K562 (cell line): Measurements from ENCODE around the gene VPS37D. TPM values are rescaled to one million over a fixed set of nuclear protein-coding genes. Genes with fewer than 3 reads are reported as not detected.

Experiments
- ATAC-seq: fragments of 200-7000 bp; cut with Tn5 transposase; 3 replicates; pipeline ENCODE4 v1.9.1; 2020; ENCODE audit warnings: moderate library complexity
- BruUV-seq: library from RNA; stranded (reverse); fragments of 400-500 nt; replicated peaks from 2 replicates; lab custom pipeline; 2021; lab: Mats Ljungman, UMichigan
- CTCF ChIA-PET: fragments of 300-600 bp; formaldehyde crosslinking; extraction: SDS; loops from one replicate; lab custom pipeline; 2021; ENCODE audit warnings: low intra/inter-chr PET ratio; lab: Yijun Ruan, JAX
- POLR2A ChIA-PET: fragments of 300-600, 350-650 bp; sonication (Branson Sonifier 250); formaldehyde crosslinking; extraction: SDS; loops from one replicate; lab custom pipeline; 2021; ENCODE audit warnings: antibody characterized with exemption, inconsistent platforms; lab: Yijun Ruan, JAX
- DNase-seq, 4 experiments: peaks; one replicate each; pipeline versions ENCODE4 v3.0.0 to v3.0.0-alpha.2; 2011 to 2018; ENCODE audit warnings: low spot score in 3 of 4, mixed read lengths in 3 of 4; ENCODE audit errors: extremely low read depth in 1 of 4
- FAIRE-seq: peaks from 2 replicates; lab custom pipeline; 2011; peaks lifted over from hg19 to GRCh38; lab: Jason Lieb, UNC
- H2AFZ ChIP-seq: 2 replicates; pipeline ENCODE4 v1.6.0; 2011; ENCODE audit warnings: low read depth, low read length, control low read depth, inconsistent platforms
- H3K27ac ChIP-seq: fragments of 200-600 bp; 3 replicates; pipeline ENCODE4 v1.8.0; 2011; ENCODE audit warnings: low read depth, mild to moderate bottlenecking, control low read depth, inconsistent platforms, low read length, moderate library complexity, mixed read lengths; ENCODE audit errors: extremely low read depth
- H3K27me3 ChIP-seq, 2 experiments: fragments of 300-600 bp in 1 of 2; 2 replicates in 1 of 2; 3 replicates in 1 of 2; pipeline versions ENCODE4 v1.6.0 to v1.8.0; 2011; ENCODE audit warnings: inconsistent platforms in 2 of 2, low read length in 2 of 2, mild to moderate bottlenecking in 1 of 2, mixed read lengths in 1 of 2, moderate library complexity in 1 of 2; ENCODE audit not compliant: control insufficient read depth in 2 of 2, insufficient read depth in 2 of 2
- H3K36me3 ChIP-seq: fragments of 300-600 bp; 3 replicates; pipeline ENCODE4 v1.8.0; 2011; ENCODE audit warnings: mild to moderate bottlenecking, low read length, inconsistent platforms; ENCODE audit not compliant: control insufficient read depth, insufficient read depth
- H3K4me1 ChIP-seq, 2 experiments: fragments of 200-600 bp in 1 of 2; replicated peaks in 1 of 2; 2 replicates in 1 of 2; 3 replicates in 1 of 2; pipeline versions ENCODE4 v1.5.1 to v1.8.0; 2011; ENCODE audit warnings: inconsistent platforms in 2 of 2, low read length in 2 of 2, mild to moderate bottlenecking in 1 of 2, mixed read lengths in 1 of 2, moderate library complexity in 1 of 2; ENCODE audit not compliant: control insufficient read depth in 2 of 2, insufficient read depth in 2 of 2
- H3K4me2 ChIP-seq: 2 replicates; pipeline ENCODE4 v1.6.1; 2011; ENCODE audit warnings: low read length, control low read depth, inconsistent platforms, mixed read lengths; ENCODE audit not compliant: insufficient read depth
- H3K4me3 ChIP-seq: fragments of 200-600 bp; sonication (generic), shearing (Covaris generic); 2 replicates; pipeline ENCODE4 v1.5.1; 2016; ENCODE audit warnings: control low read depth, inconsistent platforms
- H3K79me2 ChIP-seq: fragments of 200-600 bp; 3 replicates; pipeline ENCODE4 v1.8.0; 2011; ENCODE audit warnings: low read length, inconsistent platforms; ENCODE audit not compliant: control insufficient read depth, insufficient read depth
- H3K9ac ChIP-seq, 2 experiments: 2 replicates each; pipeline versions ENCODE4 v1.6.0 to v1.6.1; 2011; ENCODE audit warnings: low read depth in 2 of 2, low read length in 2 of 2, control low read depth in 1 of 2, inconsistent platforms in 1 of 2, mild to moderate bottlenecking in 1 of 2, mixed read lengths in 1 of 2; ENCODE audit not compliant: insufficient read depth in 1 of 2
- H3K9me1 ChIP-seq: one replicate; pipeline ENCODE4 v1.6.0; 2011; ENCODE audit warnings: inconsistent platforms, mild to moderate bottlenecking, low read length, moderate library complexity; ENCODE audit not compliant: control insufficient read depth, insufficient read depth
- H3K9me3 ChIP-seq: replicated peaks from 2 replicates; pipeline ENCODE4 v1.5.1; 2011; ENCODE audit warnings: low read depth, low read length, inconsistent platforms; ENCODE audit not compliant: control insufficient read depth, insufficient read depth
- H4K20me1 ChIP-seq: replicated peaks from 2 replicates; pipeline ENCODE4 v1.6.1; 2011; ENCODE audit warnings: low read length, inconsistent platforms, mixed read lengths; ENCODE audit not compliant: control insufficient read depth, insufficient read depth
- BACH1 ChIP-seq: fragments of 200-800 bp; sonication (Bioruptor generic); IDR thresholded peaks from 2 replicates; pipeline ENCODE4 v1.6.1; 2016; ENCODE audit warnings: missing genetic modification characterization, missing compliant biosample characterization
- CREB1 ChIP-seq, 2 experiments: sonication (generic) in 1 of 2; formaldehyde crosslinking in 1 of 2; IDR thresholded peaks; 2 replicates each; pipeline versions ENCODE4 v1.6.1 to v1.8.0; 2012 to 2022; ENCODE audit warnings: inconsistent platforms in 1 of 2, mild to moderate bottlenecking in 1 of 2, missing genetic modification reagents in 1 of 2, moderate library complexity in 1 of 2
- NFATC3 ChIP-seq: fragments of 450-650 bp; IDR thresholded peaks from 2 replicates; pipeline ENCODE4 v1.6.1; 2017; ENCODE audit warnings: mild to moderate bottlenecking
- SLC30A9 ChIP-seq: fragments of 250-450 bp; sonication (Bioruptor Pico); IDR thresholded peaks from 2 replicates; pipeline ENCODE4 v1.8.0; 2022; ENCODE audit warnings: mild to moderate bottlenecking, moderate library complexity
- U2AF2 ChIP-seq: fragments of 200-400 bp; formaldehyde crosslinking; optimal IDR thresholded peaks from 2 replicates; pipeline ENCODE3; 2017; ENCODE audit warnings: low read depth, mild to moderate bottlenecking, low read length
- WGBS: fragments of 100-300 bp; shearing (Covaris generic); methylation state at CpG from one replicate; pipeline ENCODE4 v1.1.6; 2016; ENCODE audit warnings: low coverage, mixed read lengths; ENCODE audit not compliant: insufficient coverage; ENCODE audit errors: missing lambda C conversion rate; 5-methylcytosine and 5-hydroxymethylcytosine counted together
- in situ Hi-C: fragments of 300-500 bp; cut with MboI; formaldehyde crosslinking; loops from 4 replicates; pipeline ENCODE4 v1.15.0; 2018; ENCODE audit warnings: inconsistent platforms, mixed read lengths
- intact Hi-C: fragments of 100-400 bp; cut with micrococcal nuclease; formaldehyde crosslinking; loops from 2 replicates; pipeline ENCODE4 v1.14.2; 2022
- polyA plus RNA-seq, 8 experiments: library from polyadenylated mRNA; depleted of rRNA in 4 of 8; stranded (reverse) in 5 of 8; unstranded in 3 of 8; fragments of >200 nt; fragmentation: Nextera tagmentation in 2 of 8; fragmentation: Illumina TruSeq in 1 of 8; extraction: Ambion mirVana in 2 of 8; extraction: Trizol in 1 of 8; gene quantifications; 2 replicates each; pipeline versions ENCODE4 v1.2.1 to v1.2.3, GENCODE V29; 2011 to 2014; ENCODE audit warnings: inconsistent platforms in 1 of 8, missing spikeins in 1 of 8
- total RNA-seq, 7 experiments: library from RNA; depleted of rRNA in 6 of 7; stranded (reverse); fragments of >200 nt in 6 of 7; fragmentation: Illumina TruSeq in 2 of 7; extraction: Trizol in 2 of 7; gene quantifications; 2 replicates each; pipeline versions ENCODE4 v1.2.1 to v1.2.3, GENCODE V29; 2011 to 2021; ENCODE audit warnings: low replicate concordance in 1 of 7
- TF ChIP-seq, protein P1 (sequence below), 2 experiments: fragments of 450-650 bp; IDR thresholded peaks; 2 replicates each; pipeline ENCODE4 v1.6.1; 2018; ENCODE audit warnings: mild to moderate bottlenecking in 2 of 2, low read depth in 1 of 2; ENCODE audit not compliant: partially characterized antibody in 2 of 2
- TF ChIP-seq, protein P2 (sequence below), 3 experiments: IDR thresholded peaks in 2 of 3; conservative IDR thresholded peaks in 1 of 3; 2 replicates each; pipeline ENCODE4 v1.5.1; 2011 to 2012; ENCODE audit warnings: low read length in 3 of 3, mild to moderate bottlenecking in 3 of 3, control low read depth in 2 of 3, improper control_type of control experiment in 1 of 3, inconsistent platforms in 1 of 3, low read depth in 1 of 3, mixed read lengths in 1 of 3, moderate library complexity in 1 of 3; ENCODE audit not compliant: insufficient read depth in 2 of 3
- TF ChIP-seq, protein P3 (sequence below): sonication (generic); formaldehyde crosslinking; IDR thresholded peaks from 2 replicates; pipeline ENCODE4 v1.8.0; 2022; ENCODE audit warnings: missing genetic modification reagents, mild to moderate bottlenecking, moderate library complexity, borderline replicate concordance

Gene VPS37D
- total and polyA plus RNA-seq, 9 of the 15 experiments (the other 6 are each of a cell fraction or from before 2014, with no cell fraction given) = 0.25 to 2.3 (median 1.0) TPM; not detected in 3

DNA sequence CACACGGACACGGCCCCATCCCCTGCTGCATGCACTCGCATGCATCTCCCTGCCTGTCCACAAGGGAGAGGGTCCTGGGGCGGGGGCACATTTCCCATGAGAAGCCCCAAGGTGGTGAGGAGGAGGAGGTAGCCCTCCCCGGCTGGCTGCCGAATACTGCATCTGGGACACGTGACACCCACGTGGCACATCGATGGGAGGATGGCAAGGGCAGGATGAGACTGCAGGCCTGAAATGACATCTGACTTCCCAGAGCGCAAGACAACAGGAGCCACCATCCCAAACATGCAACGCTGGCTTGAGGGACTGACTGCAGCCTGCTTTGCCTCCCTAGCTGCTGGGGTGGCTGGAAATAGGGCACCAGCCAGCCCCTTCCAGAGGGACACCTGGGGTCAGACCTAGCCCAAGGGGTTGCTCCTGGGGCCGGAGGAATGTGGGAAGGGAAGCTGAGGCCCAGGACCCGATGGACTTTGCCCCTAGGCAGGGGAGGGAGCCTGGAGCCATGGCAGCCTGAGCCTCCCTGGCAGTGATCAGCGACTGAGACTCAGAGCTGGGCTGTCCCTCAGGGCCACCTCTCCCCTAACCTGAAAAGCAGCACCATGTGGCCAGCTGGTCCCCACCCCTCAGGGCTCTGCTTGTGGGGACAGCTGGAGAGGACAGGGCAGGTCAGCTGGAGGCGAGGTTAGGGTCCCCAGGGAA, 31.9 kb downstream of the VPS37D start:
- H3K27ac ChIP-seq = no peak overlapping the region
- TF ChIP-seq, protein P1, sequence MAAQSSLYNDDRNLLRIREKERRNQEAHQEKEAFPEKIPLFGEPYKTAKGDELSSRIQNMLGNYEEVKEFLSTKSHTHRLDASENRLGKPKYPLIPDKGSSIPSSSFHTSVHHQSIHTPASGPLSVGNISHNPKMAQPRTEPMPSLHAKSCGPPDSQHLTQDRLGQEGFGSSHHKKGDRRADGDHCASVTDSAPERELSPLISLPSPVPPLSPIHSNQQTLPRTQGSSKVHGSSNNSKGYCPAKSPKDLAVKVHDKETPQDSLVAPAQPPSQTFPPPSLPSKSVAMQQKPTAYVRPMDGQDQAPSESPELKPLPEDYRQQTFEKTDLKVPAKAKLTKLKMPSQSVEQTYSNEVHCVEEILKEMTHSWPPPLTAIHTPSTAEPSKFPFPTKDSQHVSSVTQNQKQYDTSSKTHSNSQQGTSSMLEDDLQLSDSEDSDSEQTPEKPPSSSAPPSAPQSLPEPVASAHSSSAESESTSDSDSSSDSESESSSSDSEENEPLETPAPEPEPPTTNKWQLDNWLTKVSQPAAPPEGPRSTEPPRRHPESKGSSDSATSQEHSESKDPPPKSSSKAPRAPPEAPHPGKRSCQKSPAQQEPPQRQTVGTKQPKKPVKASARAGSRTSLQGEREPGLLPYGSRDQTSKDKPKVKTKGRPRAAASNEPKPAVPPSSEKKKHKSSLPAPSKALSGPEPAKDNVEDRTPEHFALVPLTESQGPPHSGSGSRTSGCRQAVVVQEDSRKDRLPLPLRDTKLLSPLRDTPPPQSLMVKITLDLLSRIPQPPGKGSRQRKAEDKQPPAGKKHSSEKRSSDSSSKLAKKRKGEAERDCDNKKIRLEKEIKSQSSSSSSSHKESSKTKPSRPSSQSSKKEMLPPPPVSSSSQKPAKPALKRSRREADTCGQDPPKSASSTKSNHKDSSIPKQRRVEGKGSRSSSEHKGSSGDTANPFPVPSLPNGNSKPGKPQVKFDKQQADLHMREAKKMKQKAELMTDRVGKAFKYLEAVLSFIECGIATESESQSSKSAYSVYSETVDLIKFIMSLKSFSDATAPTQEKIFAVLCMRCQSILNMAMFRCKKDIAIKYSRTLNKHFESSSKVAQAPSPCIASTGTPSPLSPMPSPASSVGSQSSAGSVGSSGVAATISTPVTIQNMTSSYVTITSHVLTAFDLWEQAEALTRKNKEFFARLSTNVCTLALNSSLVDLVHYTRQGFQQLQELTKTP (IDR thresholded peaks at IDR 0.05; ENCODE audit: low read depth in 1 of 2, partially characterized antibody in 2 of 2) = no peak
- TF ChIP-seq NFATC3 (no peak), SLC30A9 (no peak), U2AF2 (no peak), BACH1 (tag) (no peak), CREB1 (IDR thresholded peaks at IDR 0.05) (no peak), CREB1 (CRISPR knock-in tag; IDR thresholded peaks at IDR 0.05) (no peak)
- TF ChIP-seq, protein P2, sequence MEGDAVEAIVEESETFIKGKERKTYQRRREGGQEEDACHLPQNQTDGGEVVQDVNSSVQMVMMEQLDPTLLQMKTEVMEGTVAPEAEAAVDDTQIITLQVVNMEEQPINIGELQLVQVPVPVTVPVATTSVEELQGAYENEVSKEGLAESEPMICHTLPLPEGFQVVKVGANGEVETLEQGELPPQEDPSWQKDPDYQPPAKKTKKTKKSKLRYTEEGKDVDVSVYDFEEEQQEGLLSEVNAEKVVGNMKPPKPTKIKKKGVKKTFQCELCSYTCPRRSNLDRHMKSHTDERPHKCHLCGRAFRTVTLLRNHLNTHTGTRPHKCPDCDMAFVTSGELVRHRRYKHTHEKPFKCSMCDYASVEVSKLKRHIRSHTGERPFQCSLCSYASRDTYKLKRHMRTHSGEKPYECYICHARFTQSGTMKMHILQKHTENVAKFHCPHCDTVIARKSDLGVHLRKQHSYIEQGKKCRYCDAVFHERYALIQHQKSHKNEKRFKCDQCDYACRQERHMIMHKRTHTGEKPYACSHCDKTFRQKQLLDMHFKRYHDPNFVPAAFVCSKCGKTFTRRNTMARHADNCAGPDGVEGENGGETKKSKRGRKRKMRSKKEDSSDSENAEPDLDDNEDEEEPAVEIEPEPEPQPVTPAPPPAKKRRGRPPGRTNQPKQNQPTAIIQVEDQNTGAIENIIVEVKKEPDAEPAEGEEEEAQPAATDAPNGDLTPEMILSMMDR (IDR thresholded peaks at IDR 0.05 in 2 of 3, conservative IDR thresholded peaks at IDR 0.05 in 1 of 3; ENCODE audit: insufficient read depth in 2 of 3, low read depth in 1 of 3, low read length in 3 of 3) = 0 out of 6 replicates have a peak, but pooled peaks of 1 of the 3 experiments have one; percentile 15
- TF ChIP-seq, protein P3, sequence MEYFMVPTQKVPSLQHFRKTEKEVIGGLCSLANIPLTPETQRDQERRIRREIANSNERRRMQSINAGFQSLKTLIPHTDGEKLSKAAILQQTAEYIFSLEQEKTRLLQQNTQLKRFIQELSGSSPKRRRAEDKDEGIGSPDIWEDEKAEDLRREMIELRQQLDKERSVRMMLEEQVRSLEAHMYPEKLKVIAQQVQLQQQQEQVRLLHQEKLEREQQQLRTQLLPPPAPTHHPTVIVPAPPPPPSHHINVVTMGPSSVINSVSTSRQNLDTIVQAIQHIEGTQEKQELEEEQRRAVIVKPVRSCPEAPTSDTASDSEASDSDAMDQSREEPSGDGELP (CRISPR knock-in tag) = 0 out of 2 replicates have a peak, but pooled peaks have one; percentile 23

More for the DNA sequence above, 31.9 kb downstream of the VPS37D start:
- H3K4me3 ChIP-seq = no peak overlapping the region
- in situ Hi-C loops = no loop called here
- no peak overlapping the region for H3K4me2 ChIP-seq
- H3K9ac ChIP-seq = peak overlapping the region in 1 of 2 experiments; percentile 61; a peak in 2 of 4 replicates
- ATAC-seq = peak; percentile 2; the same call in 1 of the 3 replicates
- ChIA-PET CTCF (no interaction called here), POLR2A (interaction anchor here (0.6 to 2.3 kb wide), 6 partner anchors 8 to 100 kb away, joined by 3 to 10 read pairs (median 3); no protein-coding TSS in a partner anchor)
- peaks cover 19% of the 10 kb centered on the region for H4K20me1 ChIP-seq
- no peak for FAIRE-seq
- intact Hi-C loops = no loop called here
- 87% methylated on average over 15 of the region's 15 CpGs for WGBS
- H3K9me3 ChIP-seq = no peaks in the 10 kb centered on the region
- no peaks in the 10 kb centered on the region for H3K9me1 ChIP-seq
- H2AFZ ChIP-seq = no peak overlapping the region
- DNase-seq = no peak
- BruUV-seq = no TSS peak
- H3K79me2 ChIP-seq = no peaks in the 10 kb centered on the region
- no peaks in the 10 kb centered on the region; a peak in 1 of 5 replicates for H3K27me3 ChIP-seq
- H3K4me1 ChIP-seq = peaks cover 9 to 40% of the 10 kb centered on the region in 2 experiments; a peak in 4 of 5 replicates
- H3K36me3 ChIP-seq = peaks cover 69% of the 10 kb centered on the region; the same call in 2 of the 3 replicates
